ENCODE measurements around the gene CDC14B. TPM values are rescaled to one million over a fixed set of nuclear protein-coding genes. Genes with fewer than 3 reads are reported as not detected.

The CDC14B gene
- total and polyA plus RNA-seq, 2 of the 4 experiments (the other 2 are of a cell fraction), result 9.7 to 26.3 TPM

DNA sequence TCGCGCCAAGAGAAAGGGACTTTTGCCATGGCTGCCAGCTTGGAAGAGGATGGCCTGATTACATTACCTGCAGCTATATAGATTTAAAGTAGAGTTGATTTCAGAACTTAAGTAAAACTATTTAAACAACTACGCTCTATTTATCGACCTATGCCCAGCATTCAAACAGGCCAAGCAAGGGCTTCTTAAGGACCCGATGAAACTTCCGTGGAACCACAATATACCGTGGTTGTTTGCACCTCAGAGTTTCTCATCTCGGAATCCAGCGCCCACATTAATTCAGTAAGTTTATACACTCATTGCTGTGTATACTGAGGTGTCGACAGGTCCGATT lies 505 bp upstream of the CDC14B start:
- no peak for ATAC-seq (ENCODE audit: low read depth)
- Histone ChIP-seq H3K14ac (replicated peaks; ENCODE audit: low read depth, low read length) (no peak overlapping the region), H3K4me1 (ENCODE audit: control insufficient read depth, insufficient read depth, low read length) (0 out of 2 replicates have a peak, but pooled peaks cover 2% of the 10 kb centered on the region), H4K5ac (ENCODE audit: low read depth, low read length) (no peak overlapping the region), H2BK20ac (ENCODE audit: low read depth, low read length) (no peak overlapping the region; the same call in 1 of the 2 replicates), H3K9ac (ENCODE audit: low read depth, low read length) (no peak overlapping the region), H3K23ac (ENCODE audit: low read depth, low read length) (no peak overlapping the region), H2BK15ac (ENCODE audit: low read depth, low read length) (peak overlapping the region; percentile 62; the same call in 1 of the 3 replicates), H3K9me3 (ENCODE audit: control insufficient read depth, insufficient read depth, low read length) (no peaks in the 10 kb centered on the region), H2AK5ac (ENCODE audit: low read depth, low read length) (no peak overlapping the region), H3K27me3 (ENCODE audit: control insufficient read depth, insufficient read depth, low read length) (no peaks in the 10 kb centered on the region), H4K8ac (ENCODE audit: low read depth in 2 of 2, low read length in 2 of 2) (peak overlapping the region; percentile 46 to 83), H3K4me2 (ENCODE audit: low read depth, low read length) (peak overlapping the region; percentile 72; the same call in 1 of the 2 replicates), H3K56ac (ENCODE audit: extremely low read depth, insufficient read depth, low read length) (peak overlapping the region; percentile 38; the same call in 1 of the 2 replicates), H3K9me1 (ENCODE audit: insufficient read depth, low read length) (0 out of 2 replicates have a peak, but pooled peaks cover 3% of the 10 kb centered on the region), H3K4ac (ENCODE audit: low read depth, low read length) (peak overlapping the region; percentile 49; the same call in 1 of the 2 replicates), H2AK9ac (replicated peaks; ENCODE audit: low read depth, low read length, poor library complexity) (peak overlapping the region; percentile 6), H2BK120ac (ENCODE audit: low read depth, low read length) (peak overlapping the region; percentile 44; the same call in 1 of the 2 replicates), H2BK5ac (ENCODE audit: low read depth, low read length, poor library complexity, severe bottlenecking) (no peak overlapping the region), H4K91ac (ENCODE audit: insufficient read depth, low read depth, low read length) (0 out of 2 replicates have a peak overlapping the region, but pooled peaks have one; percentile 10), H2AFZ (replicated peaks; ENCODE audit: low read length, poor library complexity) (peak overlapping the region; percentile 68), H4K20me1 (ENCODE audit: insufficient read depth, low read length) (peaks cover 8% of the 10 kb centered on the region; the same call in 1 of the 2 replicates), H3K27ac (ENCODE audit: insufficient read depth, low read length) (no peak overlapping the region), H3K79me1 (ENCODE audit: low read depth in 1 of 2, low read length in 2 of 2) (peaks cover 8 to 24% of the 10 kb centered on the region in 2 experiments; a peak in 3 of 4 replicates), H3K36me3 (ENCODE audit: control insufficient read depth, insufficient read depth, low read length) (no peaks in the 10 kb centered on the region), H3K18ac (ENCODE audit: low read depth, low read length) (no peak overlapping the region), H3K4me3 (ENCODE audit: insufficient read depth, low read depth, low read length) (peak overlapping the region; percentile 88)
- intact Hi-C loops (cut with micrococcal nuclease), result no loop called here
- POLR2A ChIA-PET (ENCODE audit: unreplicated experiment), result no interaction called here
- dilution Hi-C loops (cut with HindIII; ENCODE audit: low sequenced_read_pairs, unreplicated experiment), result no loop called here
- TF ChIP-seq CEBPB (IDR thresholded peaks at IDR 0.05; ENCODE audit: low read depth, low read length) (no peak), NFE2L2 (IDR thresholded peaks at IDR 0.05; ENCODE audit: low read depth, low read length) (no peak), POLR2A (IDR thresholded peaks at IDR 0.05; ENCODE audit: low read depth, low read length) (no peak), FOS (IDR thresholded peaks at IDR 0.05; ENCODE audit: low read depth, low read length) (no peak), BHLHE40 (IDR thresholded peaks at IDR 0.05; ENCODE audit: low read depth, low read length) (no peak), MAFK (IDR thresholded peaks at IDR 0.05; ENCODE audit: low read depth, low read length) (no peak), MXI1 (IDR thresholded peaks at IDR 0.05; ENCODE audit: borderline replicate concordance, low read depth, low read length) (no peak), RAD21 (IDR thresholded peaks at IDR 0.05; ENCODE audit: low read length) (no peak), MAZ (IDR thresholded peaks at IDR 0.05; ENCODE audit: borderline replicate concordance, low read depth, low read length) (no peak)
- TF ChIP-seq, protein P1, sequence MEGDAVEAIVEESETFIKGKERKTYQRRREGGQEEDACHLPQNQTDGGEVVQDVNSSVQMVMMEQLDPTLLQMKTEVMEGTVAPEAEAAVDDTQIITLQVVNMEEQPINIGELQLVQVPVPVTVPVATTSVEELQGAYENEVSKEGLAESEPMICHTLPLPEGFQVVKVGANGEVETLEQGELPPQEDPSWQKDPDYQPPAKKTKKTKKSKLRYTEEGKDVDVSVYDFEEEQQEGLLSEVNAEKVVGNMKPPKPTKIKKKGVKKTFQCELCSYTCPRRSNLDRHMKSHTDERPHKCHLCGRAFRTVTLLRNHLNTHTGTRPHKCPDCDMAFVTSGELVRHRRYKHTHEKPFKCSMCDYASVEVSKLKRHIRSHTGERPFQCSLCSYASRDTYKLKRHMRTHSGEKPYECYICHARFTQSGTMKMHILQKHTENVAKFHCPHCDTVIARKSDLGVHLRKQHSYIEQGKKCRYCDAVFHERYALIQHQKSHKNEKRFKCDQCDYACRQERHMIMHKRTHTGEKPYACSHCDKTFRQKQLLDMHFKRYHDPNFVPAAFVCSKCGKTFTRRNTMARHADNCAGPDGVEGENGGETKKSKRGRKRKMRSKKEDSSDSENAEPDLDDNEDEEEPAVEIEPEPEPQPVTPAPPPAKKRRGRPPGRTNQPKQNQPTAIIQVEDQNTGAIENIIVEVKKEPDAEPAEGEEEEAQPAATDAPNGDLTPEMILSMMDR (conservative IDR thresholded peaks at IDR 0.05; ENCODE audit: low read depth, low read length), result no peak
- TF ChIP-seq, protein P2, sequence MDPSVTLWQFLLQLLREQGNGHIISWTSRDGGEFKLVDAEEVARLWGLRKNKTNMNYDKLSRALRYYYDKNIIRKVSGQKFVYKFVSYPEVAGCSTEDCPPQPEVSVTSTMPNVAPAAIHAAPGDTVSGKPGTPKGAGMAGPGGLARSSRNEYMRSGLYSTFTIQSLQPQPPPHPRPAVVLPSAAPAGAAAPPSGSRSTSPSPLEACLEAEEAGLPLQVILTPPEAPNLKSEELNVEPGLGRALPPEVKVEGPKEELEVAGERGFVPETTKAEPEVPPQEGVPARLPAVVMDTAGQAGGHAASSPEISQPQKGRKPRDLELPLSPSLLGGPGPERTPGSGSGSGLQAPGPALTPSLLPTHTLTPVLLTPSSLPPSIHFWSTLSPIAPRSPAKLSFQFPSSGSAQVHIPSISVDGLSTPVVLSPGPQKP (IDR thresholded peaks at IDR 0.05; ENCODE audit: borderline replicate concordance, low read depth, low read length), result no peak
- TF ChIP-seq, protein P3, sequence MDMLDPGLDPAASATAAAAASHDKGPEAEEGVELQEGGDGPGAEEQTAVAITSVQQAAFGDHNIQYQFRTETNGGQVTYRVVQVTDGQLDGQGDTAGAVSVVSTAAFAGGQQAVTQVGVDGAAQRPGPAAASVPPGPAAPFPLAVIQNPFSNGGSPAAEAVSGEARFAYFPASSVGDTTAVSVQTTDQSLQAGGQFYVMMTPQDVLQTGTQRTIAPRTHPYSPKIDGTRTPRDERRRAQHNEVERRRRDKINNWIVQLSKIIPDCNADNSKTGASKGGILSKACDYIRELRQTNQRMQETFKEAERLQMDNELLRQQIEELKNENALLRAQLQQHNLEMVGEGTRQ (IDR thresholded peaks at IDR 0.05; ENCODE audit: low read depth, low read length), result no peak
- CTCF ChIA-PET, result no interaction called here
- BruUV-seq (replicated peaks), result no TSS peak
- no peak for DNase-seq
- 58% methylated on average over 3 of the region's 11 CpGs; no CpG with 5 or more reads in 1 of the 2 experiments for WGBS, 2 experiments (ENCODE audit: extremely low coverage in 2 of 2, insufficient read length in 1 of 2)
- in situ Hi-C loops (cut with MboI; ENCODE audit: low sequenced_read_pairs), result no loop called here

All from IMR-90 (cell line).